ENCODE data around the gene C19orf44.

DNA sequence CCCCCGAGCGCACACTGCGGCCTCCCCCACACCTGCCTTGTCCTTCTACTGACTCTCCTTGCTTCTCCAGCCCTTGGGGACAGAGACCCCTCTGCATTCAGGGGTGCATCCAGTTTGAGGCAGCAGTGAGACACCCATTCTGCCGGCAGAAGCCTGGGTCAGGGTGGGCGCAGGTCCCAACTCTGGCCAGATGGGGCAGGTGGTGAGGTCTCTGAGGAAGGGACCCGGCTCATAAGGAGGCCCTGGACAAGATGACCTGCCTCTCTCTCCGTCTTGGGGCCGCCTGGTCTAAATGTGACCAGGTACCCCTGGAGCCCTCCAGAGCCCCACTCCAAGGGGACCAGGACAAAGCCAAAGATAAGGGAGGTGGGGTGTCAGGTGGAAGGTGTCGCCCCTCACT lies 39.9 kb downstream of the C19orf44 start:
- TF ChIP-seq SP1 (IDR thresholded peaks at IDR 0.05), result no peak
- no peak for TF ChIP-seq SUZ12 (IDR thresholded peaks at IDR 0.05)
- TF ChIP-seq L3MBTL2 (conservative IDR thresholded peaks at IDR 0.05), result no peak
- no peak for TF ChIP-seq FOXA1 (IDR thresholded peaks at IDR 0.05)
- TF ChIP-seq FOXM1 (IDR thresholded peaks at IDR 0.05; ENCODE audit: borderline replicate concordance), result no peak
- TF ChIP-seq LEF1 (IDR thresholded peaks at IDR 0.05; ENCODE audit: borderline replicate concordance), result no peak
- no peak for TF ChIP-seq BHLHE40 (IDR thresholded peaks at IDR 0.05; ENCODE audit: borderline replicate concordance)
- TF ChIP-seq ZNF384 (IDR thresholded peaks at IDR 0.05), result no peak
- TF ChIP-seq TARDBP (IDR thresholded peaks at IDR 0.05), result no peak
- TF ChIP-seq, protein P1, sequence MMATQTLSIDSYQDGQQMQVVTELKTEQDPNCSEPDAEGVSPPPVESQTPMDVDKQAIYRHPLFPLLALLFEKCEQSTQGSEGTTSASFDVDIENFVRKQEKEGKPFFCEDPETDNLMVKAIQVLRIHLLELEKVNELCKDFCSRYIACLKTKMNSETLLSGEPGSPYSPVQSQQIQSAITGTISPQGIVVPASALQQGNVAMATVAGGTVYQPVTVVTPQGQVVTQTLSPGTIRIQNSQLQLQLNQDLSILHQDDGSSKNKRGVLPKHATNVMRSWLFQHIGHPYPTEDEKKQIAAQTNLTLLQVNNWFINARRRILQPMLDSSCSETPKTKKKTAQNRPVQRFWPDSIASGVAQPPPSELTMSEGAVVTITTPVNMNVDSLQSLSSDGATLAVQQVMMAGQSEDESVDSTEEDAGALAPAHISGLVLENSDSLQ (IDR thresholded peaks at IDR 0.05), result no peak
